Gastroesophageal sphincter (tissue), 4 donors: Measurements from ENCODE around the gene TRIOBP. TPM values are rescaled to one million over a fixed set of nuclear protein-coding genes. Genes with fewer than 3 reads are reported as not detected.

Experiments
- ATAC-seq: fragments of 150-250 bp; one replicate; pipeline ENCODE4 v1.9.1; 2016; ENCODE audit warnings: mild to moderate bottlenecking, moderate library complexity
- H3K27ac ChIP-seq, 4 donors: fragments of 200-600 bp; sonication (generic) in 3 of 4; 1 replicate in 3 of 4; 2 replicates in 1 of 4; pipeline ENCODE4 v1.5.1; 2016 to 2019
- H3K27me3 ChIP-seq: fragments of 200-600 bp; sonication (generic); one replicate; pipeline ENCODE4 v1.5.1; 2019
- H3K36me3 ChIP-seq, 2 donors: fragments of 200-600 bp; sonication (generic); one replicate each; pipeline ENCODE4 v1.5.1; 2019; ENCODE audit warnings: control low read depth in 1 of 2
- H3K4me1 ChIP-seq, 3 donors: fragments of 200-600 bp; sonication (generic); 1 replicate in 2 of 3; 2 replicates in 1 of 3; pipeline ENCODE4 v1.5.1; 2016 to 2019; ENCODE audit warnings: control low read depth in 2 of 3
- H3K4me3 ChIP-seq, 2 donors: fragments of 200-600 bp; sonication (generic); one replicate each; pipeline ENCODE4 v1.5.1; 2019; ENCODE audit warnings: mild to moderate bottlenecking in 1 of 2, moderate library complexity in 1 of 2
- H3K9me3 ChIP-seq, 3 donors: fragments of 200-600 bp; sonication (generic); one replicate each; pipeline ENCODE4 v1.5.1; 2017 to 2019; ENCODE audit warnings: control low read depth in 2 of 3
- CTCF ChIP-seq, 4 experiments: fragments of 200-600 bp in 2 of 4; fragments of 450-650 bp in 2 of 4; sonication (generic) in 1 of 4; IDR thresholded peaks; one replicate each; pipeline ENCODE4 v1.5.1; 2017 to 2019; ENCODE audit warnings: antibody characterized with exemption in 4 of 4, mild to moderate bottlenecking in 2 of 4, moderate library complexity in 2 of 4
- EP300 ChIP-seq: sonication (generic); formaldehyde crosslinking; IDR thresholded peaks from one replicate; pipeline ENCODE4 v1.6.1; 2017; ENCODE audit warnings: antibody characterized with exemption, mild to moderate bottlenecking
- POLR2A ChIP-seq, 2 donors: fragments of 450-650 bp; IDR thresholded peaks; one replicate each; pipeline ENCODE4 v1.6.1; 2017; ENCODE audit warnings: antibody characterized with exemption in 2 of 2, mild to moderate bottlenecking in 2 of 2, moderate library complexity in 1 of 2
- POLR2AphosphoS5 ChIP-seq: sonication (generic); formaldehyde crosslinking; IDR thresholded peaks from one replicate; pipeline ENCODE4 v1.6.1; 2017; ENCODE audit warnings: antibody characterized with exemption
- WGBS, 2 donors: methylation state at CpG; one replicate each; pipeline ENCODE4 v1.1.5; 2018; ENCODE audit warnings: low coverage in 1 of 2; 5-methylcytosine and 5-hydroxymethylcytosine counted together
- total RNA-seq, 4 donors: library from RNA; depleted of rRNA; stranded (reverse); fragments of >200 nt; gene quantifications; one replicate each; pipeline ENCODE4 v1.1.0, GENCODE V29; 2016

The TRIOBP gene
- total RNA-seq, 4 donors from 2014 or later, result 128 to 234 (median 137) TPM

- no peak for TF ChIP-seq POLR2A (IDR thresholded peaks at IDR 0.05)
- TF ChIP-seq POLR2AphosphoS5, result no peak
- no peak for TF ChIP-seq EP300
- no peak for TF ChIP-seq CTCF (IDR thresholded peaks at IDR 0.05)
- Histone ChIP-seq H3K4me3 (no peak overlapping the region), H3K27me3 (no peaks in the 10 kb centered on the region), H3K4me1 (peaks cover 0 to 30% (median 9%) of the 10 kb centered on the region in 3 donors), H3K27ac (no peak overlapping the region), H3K36me3 (peaks cover 0 to 42% of the 10 kb centered on the region in 2 donors), H3K9me3 (no peaks in the 10 kb centered on the region)
- ATAC-seq, result no peak
- 78 to 100% methylated on average over 4 to 12 of the region's 27 CpGs for WGBS, 2 donors
These were observed 116.2 kb downstream of the TRIOBP start for GRCh38 chr22:37812869-37813678.

- Histone ChIP-seq H3K4me1 (peaks cover 0 to 23% (median 15%) of the 10 kb centered on the region in 3 donors), H3K27ac (no peak overlapping the region), H3K36me3 (peaks cover 0 to 42% of the 10 kb centered on the region in 2 donors), H3K4me3 (no peak overlapping the region), H3K9me3 (no peaks in the 10 kb centered on the region), H3K27me3 (peaks cover 24% of the 10 kb centered on the region)
- 60 to 94% methylated on average over 1 to 4 of the region's 12 CpGs for WGBS, 2 donors
- TF ChIP-seq CTCF (IDR thresholded peaks at IDR 0.05) (no peak), POLR2AphosphoS5 (no peak), EP300 (no peak)
- ATAC-seq, result no peak
These were observed 118.7 kb downstream of the TRIOBP start for GRCh38 chr22:37815593-37815992.

- H3K27me3 ChIP-seq, result peaks cover 35% of the 10 kb centered on the region
- no peak overlapping the region for H3K27ac ChIP-seq
- peaks cover 0 to 23% (median 15%) of the 10 kb centered on the region in 3 donors for H3K4me1 ChIP-seq
- H3K4me3 ChIP-seq, result no peak overlapping the region
- TF ChIP-seq EP300, result no peak
- TF ChIP-seq POLR2AphosphoS5, result no peak
- TF ChIP-seq POLR2A (IDR thresholded peaks at IDR 0.05), result no peak
- TF ChIP-seq CTCF (IDR thresholded peaks at IDR 0.05), result no peak
- WGBS, 2 donors, result 80% methylated on average over 1 of the region's 23 CpGs; no CpG with 5 or more reads in 1 of the 2 donors
- H3K36me3 ChIP-seq, result peaks cover 0 to 42% of the 10 kb centered on the region in 2 donors
- no peak for ATAC-seq
- H3K9me3 ChIP-seq, result no peaks in the 10 kb centered on the region
These were observed 119.8 kb downstream of the TRIOBP start for GRCh38 chr22:37816543-37817180.

GRCh38 chr22:37817705-37818408, 121.0 kb downstream of the TRIOBP start:
- H3K27ac ChIP-seq, result peak overlapping the region in 2 of 4 donors; percentile 38 to 71
- no CpG with 5 or more reads among the region's 29 CpGs for WGBS, 2 donors
- peaks cover 0 to 39% of the 10 kb centered on the region in 2 donors for H3K36me3 ChIP-seq
- H3K4me1 ChIP-seq, result peaks cover 0 to 23% (median 15%) of the 10 kb centered on the region in 3 donors
- peak; percentile 91 for ATAC-seq
- peaks cover 47% of the 10 kb centered on the region for H3K27me3 ChIP-seq
- TF ChIP-seq POLR2A (IDR thresholded peaks at IDR 0.05), result no peak
- no peak for TF ChIP-seq POLR2AphosphoS5
- TF ChIP-seq CTCF (IDR thresholded peaks at IDR 0.05), result peak in 3 of 4 experiments; percentile 98
- H3K4me3 ChIP-seq, result peak overlapping the region in 1 of 2 donors; percentile 47
- no peaks in the 10 kb centered on the region for H3K9me3 ChIP-seq
